H1 (cell line): Measurements from ENCODE around the gene PPP2R2C. TPM values are rescaled to one million over a fixed set of nuclear protein-coding genes. Genes with fewer than 3 reads are reported as not detected.
A peak's percentile ranks its signal among the peaks of the same experiment; 100 is the strongest.

Experiments used
- CTCF ChIA-PET: fragments of 300-600 bp; sonication (Branson Sonifier 250); formaldehyde crosslinking; loops from one replicate; lab custom pipeline; 2021; ENCODE audit not compliant: partially characterized antibody; lab: Charles Lee
- POLR2A ChIA-PET: fragments of 300-600 bp; sonication (Branson Sonifier 250); formaldehyde crosslinking; loops from one replicate; lab custom pipeline; 2021; ENCODE audit warnings: inconsistent platforms; ENCODE audit not compliant: partially characterized antibody; lab: Charles Lee
- DNase-seq, 2 experiments: peaks; one replicate each; pipeline versions ENCODE4 v3.0.0 to v3.0.0-alpha.2; 2010 to 2022; ENCODE audit warnings: low spot score in 2 of 2, low read depth in 1 of 2, mixed read lengths in 1 of 2
- FAIRE-seq: peaks from 2 replicates; lab custom pipeline; 2011; peaks lifted over from hg19 to GRCh38; lab: Jason Lieb, UNC
- H2AFZ ChIP-seq: 2 replicates; pipeline ENCODE4 v1.8.1; 2012; ENCODE audit warnings: low read length, inconsistent platforms
- H2AK5ac ChIP-seq: 2 replicates; pipeline ENCODE4 v1.6.1; 2013; ENCODE audit warnings: low read depth, low read length
- H2BK120ac ChIP-seq: replicated peaks from 2 replicates; pipeline ENCODE3; 2013; ENCODE audit warnings: low read depth, low read length, inconsistent platforms
- H2BK12ac ChIP-seq: 2 replicates; pipeline ENCODE4 v1.6.1; 2013; ENCODE audit warnings: low read depth, low read length
- H2BK15ac ChIP-seq: 2 replicates; pipeline ENCODE4 v1.6.1; 2013; ENCODE audit warnings: low read length
- H2BK20ac ChIP-seq: 2 replicates; pipeline ENCODE4 v1.6.1; 2013; ENCODE audit warnings: low read length
- H2BK5ac ChIP-seq: 2 replicates; pipeline ENCODE4 v1.6.1; 2013; ENCODE audit warnings: low read depth, low read length
- H3K14ac ChIP-seq: 2 replicates; pipeline ENCODE4 v1.6.1; 2013; ENCODE audit warnings: inconsistent platforms; ENCODE audit not compliant: insufficient read length
- H3K18ac ChIP-seq: 2 replicates; pipeline ENCODE4 v1.6.1; 2013; ENCODE audit warnings: low read length; ENCODE audit errors: extremely low read depth
- H3K23ac ChIP-seq: 2 replicates; pipeline ENCODE4 v1.6.1; 2013; ENCODE audit warnings: inconsistent platforms; ENCODE audit not compliant: insufficient read length
- H3K23me2 ChIP-seq: 2 replicates; pipeline ENCODE4 v1.6.1; 2013; ENCODE audit warnings: low read depth, low read length
- H3K27ac ChIP-seq: 2 replicates; pipeline ENCODE4 v1.6.1; 2011; ENCODE audit warnings: low read depth, low read length, inconsistent platforms
- H3K27me3 ChIP-seq, 4 experiments: replicated peaks in 1 of 4; 1 replicate in 1 of 4; 2 replicates in 3 of 4; pipeline versions ENCODE4 v1.6.1 to v1.8.1; 2011 to 2013; ENCODE audit warnings: low read length in 3 of 4, mild to moderate bottlenecking in 3 of 4, inconsistent platforms in 2 of 4, mixed read lengths in 2 of 4, moderate library complexity in 1 of 4; ENCODE audit not compliant: control insufficient read depth in 3 of 4, insufficient read depth in 3 of 4; ENCODE audit errors: extremely low read depth in 1 of 4
- H3K36me3 ChIP-seq, 4 experiments: 2 replicates each; pipeline versions ENCODE4 v1.6.1 to v1.8.1; 2011 to 2013; ENCODE audit warnings: mild to moderate bottlenecking in 4 of 4, low read length in 3 of 4, moderate library complexity in 2 of 4, control low read depth in 1 of 4, inconsistent platforms in 1 of 4; ENCODE audit not compliant: insufficient read depth in 4 of 4, control insufficient read depth in 2 of 4
- H3K4ac ChIP-seq: replicated peaks from 2 replicates; pipeline ENCODE3; 2013; ENCODE audit warnings: low read length, low read depth, mixed read lengths, inconsistent platforms; ENCODE audit not compliant: insufficient read length
- H3K4me1 ChIP-seq, 4 experiments: replicated peaks in 1 of 4; 1 replicate in 1 of 4; 2 replicates in 3 of 4; pipeline versions ENCODE4 v1.6.1 to v1.8.1; 2011 to 2013; ENCODE audit warnings: low read length in 3 of 4, inconsistent platforms in 2 of 4, mixed read lengths in 1 of 4; ENCODE audit not compliant: insufficient read depth in 4 of 4, control insufficient read depth in 3 of 4
- H3K4me2 ChIP-seq, 2 experiments: 2 replicates each; pipeline versions ENCODE4 v1.6.1 to v1.8.1; 2011 to 2013; ENCODE audit warnings: low read depth in 2 of 2, low read length in 2 of 2, control low read depth in 1 of 2, inconsistent platforms in 1 of 2, mild to moderate bottlenecking in 1 of 2; ENCODE audit not compliant: insufficient read depth in 1 of 2
- H3K4me3 ChIP-seq, 4 experiments: fragments of 200-600, 300-600 bp in 1 of 4; sonication (generic), shearing (Covaris generic), sonication (Bioruptor Twin) in 1 of 4; 2 replicates each; pipeline versions ENCODE4 v1.5.1 to v1.8.1; 2011 to 2016; ENCODE audit warnings: low read length in 4 of 4, low read depth in 3 of 4, control low read depth in 2 of 4, inconsistent platforms in 2 of 4, mild to moderate bottlenecking in 2 of 4, mixed read lengths in 1 of 4, moderate library complexity in 1 of 4; ENCODE audit not compliant: insufficient read depth in 2 of 4; ENCODE audit errors: extremely low read depth in 1 of 4
- H3K56ac ChIP-seq: replicated peaks from 2 replicates; pipeline ENCODE3; 2013; ENCODE audit warnings: low read depth, mild to moderate bottlenecking, mixed read lengths, low read length, inconsistent platforms; ENCODE audit not compliant: insufficient read length
- H3K79me1 ChIP-seq: 2 replicates; pipeline ENCODE4 v1.6.1; 2013; ENCODE audit warnings: low read depth, low read length, control low read depth
- H3K79me2 ChIP-seq, 2 experiments: 2 replicates each; pipeline versions ENCODE4 v1.6.1 to v1.8.1; 2012 to 2013; ENCODE audit warnings: low read length in 2 of 2, mild to moderate bottlenecking in 2 of 2, inconsistent platforms in 1 of 2; ENCODE audit not compliant: insufficient read depth in 2 of 2, control insufficient read depth in 1 of 2
- H3K9ac ChIP-seq, 4 experiments: replicated peaks in 1 of 4; 1 replicate in 1 of 4; 2 replicates in 3 of 4; pipeline versions ENCODE4 v1.6.1 to v1.8.1; 2011 to 2013; ENCODE audit warnings: low read depth in 3 of 4, low read length in 3 of 4, control low read depth in 2 of 4, mild to moderate bottlenecking in 2 of 4, moderate library complexity in 2 of 4, inconsistent platforms in 1 of 4; ENCODE audit errors: extremely low read depth in 1 of 4
- H3K9me3 ChIP-seq, 2 experiments: 2 replicates each; pipeline versions ENCODE4 v1.6.1 to v1.8.1; 2012 to 2013; ENCODE audit warnings: mild to moderate bottlenecking in 2 of 2, moderate library complexity in 2 of 2, control low read depth in 1 of 2, inconsistent platforms in 1 of 2, low read depth in 1 of 2, low read length in 1 of 2, mixed read lengths in 1 of 2; ENCODE audit not compliant: insufficient read depth in 2 of 2
- H4K20me1 ChIP-seq, 2 experiments: replicated peaks in 1 of 2; 2 replicates each; pipeline versions ENCODE3 to v1.8.1; 2011 to 2013; ENCODE audit warnings: inconsistent platforms in 2 of 2, low read length in 2 of 2, mild to moderate bottlenecking in 1 of 2; ENCODE audit not compliant: insufficient read depth in 2 of 2, control insufficient read depth in 1 of 2
- H4K5ac ChIP-seq: 2 replicates; pipeline ENCODE4 v1.6.1; 2013; ENCODE audit warnings: low read length, low read depth, mixed read lengths, inconsistent platforms; ENCODE audit not compliant: insufficient read length
- H4K8ac ChIP-seq: 2 replicates; pipeline ENCODE4 v1.8.0; 2013; ENCODE audit warnings: mild to moderate bottlenecking, moderate library complexity, low read length, inconsistent platforms; ENCODE audit not compliant: insufficient read depth; ENCODE audit errors: extremely low read depth
- H4K91ac ChIP-seq: replicated peaks from 2 replicates; pipeline ENCODE3; 2013; ENCODE audit warnings: low read length, mixed read lengths, inconsistent platforms; ENCODE audit not compliant: insufficient read length
- EP300 ChIP-seq, 2 experiments: IDR thresholded peaks; 1 replicate in 1 of 2; 2 replicates in 1 of 2; pipeline ENCODE4 v1.6.1; 2011 to 2012; ENCODE audit warnings: low read depth in 2 of 2, low read length in 2 of 2, mild to moderate bottlenecking in 2 of 2, borderline replicate concordance in 1 of 2, inconsistent platforms in 1 of 2, moderate library complexity in 1 of 2
- HDAC2 ChIP-seq, 2 experiments: fragments of 300-600 bp in 1 of 2; sonication (generic) in 1 of 2; IDR thresholded peaks; 2 replicates each; pipeline ENCODE4 v1.6.1; 2011 to 2012; ENCODE audit warnings: low read depth in 2 of 2, low read length in 2 of 2, mild to moderate bottlenecking in 2 of 2, moderate library complexity in 2 of 2, borderline replicate concordance in 1 of 2, inconsistent platforms in 1 of 2
- PHF8 ChIP-seq: fragments of 200-600 bp; sonication (generic); conservative IDR thresholded peaks from 2 replicates; pipeline ENCODE4 v1.7.1; 2012; ENCODE audit warnings: low read depth, mild to moderate bottlenecking, inconsistent platforms, low read length, moderate library complexity
- POLR2A ChIP-seq, 2 experiments: IDR thresholded peaks; 1 replicate in 1 of 2; 2 replicates in 1 of 2; pipeline ENCODE4 v1.6.1; 2011; ENCODE audit warnings: low read depth in 2 of 2, low read length in 2 of 2, mild to moderate bottlenecking in 2 of 2; ENCODE audit errors: control extremely low read depth in 1 of 2
- RNF2 ChIP-seq: fragments of 200-900, 300-1000 bp; sonication (generic); IDR thresholded peaks from 2 replicates; pipeline ENCODE4 v1.7.1; 2016; ENCODE audit warnings: borderline replicate concordance, low read depth, mild to moderate bottlenecking, antibody characterized with exemption, low read length; ENCODE audit not compliant: poor library complexity, severe bottlenecking; ENCODE audit errors: missing control alignments
- SP4 ChIP-seq: IDR thresholded peaks from 2 replicates; pipeline ENCODE4 v1.6.1; 2012; ENCODE audit warnings: low read length, inconsistent platforms
- SRF ChIP-seq: IDR thresholded peaks from 2 replicates; pipeline ENCODE4 v1.6.1; 2011; ENCODE audit warnings: mild to moderate bottlenecking, low read depth, low read length, moderate library complexity
- TBP ChIP-seq: IDR thresholded peaks from 2 replicates; pipeline ENCODE4 v1.6.1; 2011; ENCODE audit warnings: low read depth, low read length, improper control_type of control experiment
- YY1 ChIP-seq: IDR thresholded peaks from 2 replicates; pipeline ENCODE4 v1.6.1; 2011; ENCODE audit warnings: low read depth, mild to moderate bottlenecking, low read length
- WGBS, 2 experiments: shearing (Covaris generic) in 1 of 2; methylation state at CpG; one replicate each; pipeline versions ENCODE4 v1.1.6 to v1.1.7; 2013 to 2015; ENCODE audit warnings: low lambda C conversion rate in 2 of 2, mixed read lengths in 2 of 2, inconsistent platforms in 1 of 2, low coverage in 1 of 2, missing lambda C conversion rate in 1 of 2; ENCODE audit not compliant: insufficient replicate concordance in 2 of 2, insufficient coverage in 1 of 2, insufficient read length in 1 of 2; ENCODE audit errors: extremely low coverage in 1 of 2, missing lambda C conversion rate in 1 of 2; 5-methylcytosine and 5-hydroxymethylcytosine counted together
- polyA plus RNA-seq, 7 experiments: library from polyadenylated mRNA; depleted of rRNA in 3 of 7; stranded (reverse) in 5 of 7; unstranded in 2 of 7; fragments of >200 nt in 5 of 7; fragments of 200-250 nt in 2 of 7; gene quantifications; 1 replicate in 5 of 7; 2 replicates in 1 of 7; 4 replicates in 1 of 7; pipeline versions ENCODE4 v1.2.1 to v1.2.3, GENCODE V29; 2011 to 2013; ENCODE audit warnings: missing spikeins in 2 of 7, mixed read lengths in 2 of 7
- total RNA-seq: library from RNA; stranded (reverse); fragmentation: NEBNext Ultra II Directional; extraction: Animal tissue kit (Norgen Biotek cat#: 25700); gene quantifications from 2 replicates; pipeline ENCODE4 v1.2.1, GENCODE V29; 2021
- TF ChIP-seq, protein P1 (sequence below): IDR thresholded peaks from 2 replicates; pipeline ENCODE4 v1.6.1; 2012; ENCODE audit warnings: inconsistent platforms

Gene PPP2R2C
- total and polyA plus RNA-seq, 2 of the 8 experiments (the other 6 are each of a cell fraction or from before 2014, with no cell fraction given) = 6.4 TPM

DNA sequence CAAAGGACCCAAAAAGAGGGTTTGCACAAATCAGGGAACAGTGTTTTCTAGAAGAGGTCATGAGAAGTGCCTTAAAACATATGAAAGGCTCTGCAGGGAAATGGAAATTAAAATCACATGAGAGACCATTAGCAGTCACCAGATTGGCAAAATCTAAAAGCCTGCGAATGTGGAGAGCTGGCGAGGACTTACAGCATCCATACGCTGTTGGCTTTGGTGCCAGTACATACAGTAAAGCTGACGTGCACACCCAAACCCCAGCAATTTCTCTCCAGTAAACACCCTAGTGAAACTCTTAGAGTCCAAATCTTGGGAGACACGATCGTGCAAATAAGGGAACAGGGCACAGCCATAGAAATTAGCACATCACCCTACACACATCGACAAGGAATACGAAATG lies 25.4 kb upstream of the PPP2R2C start:
- H3K9me3 ChIP-seq = no peaks in the 10 kb centered on the region
- no peaks in the 10 kb centered on the region for H3K79me2 ChIP-seq
- FAIRE-seq = no peak
- H2BK120ac ChIP-seq = no peak overlapping the region
- no peak overlapping the region for H3K9ac ChIP-seq
- H2BK5ac ChIP-seq = no peak overlapping the region
- H3K18ac ChIP-seq = no peak overlapping the region
- H3K23ac ChIP-seq = no peak overlapping the region
- H4K8ac ChIP-seq = no peak overlapping the region
- H3K4me3 ChIP-seq = no peak overlapping the region
- ChIA-PET POLR2A (no interaction called here), CTCF (interaction anchor here (1.1 to 1.4 kb wide), 2 partner anchors 9 to 24 kb away, joined by 3 to 6 read pairs; no protein-coding TSS in a partner anchor)
- no peak overlapping the region for H3K27ac ChIP-seq
- no peaks in the 10 kb centered on the region for H3K23me2 ChIP-seq
- H2AK5ac ChIP-seq = no peak overlapping the region
- H3K4me2 ChIP-seq = no peak overlapping the region
- no peak overlapping the region for H2BK15ac ChIP-seq
- H3K4ac ChIP-seq = no peak overlapping the region
- peak in 1 of 2 experiments; percentile 7 for DNase-seq
- no peak overlapping the region for H2AFZ ChIP-seq
- no peaks in the 10 kb centered on the region for H4K20me1 ChIP-seq
- H2BK20ac ChIP-seq = no peak overlapping the region
- H3K36me3 ChIP-seq = no peaks in the 10 kb centered on the region
- H4K91ac ChIP-seq = no peak overlapping the region
- peaks cover 0 to 4% (median 0%) of the 10 kb centered on the region in 4 experiments; a peak in 3 of 7 replicates for H3K4me1 ChIP-seq
- no peaks in the 10 kb centered on the region for H3K79me1 ChIP-seq
- no peak overlapping the region for H4K5ac ChIP-seq
- H3K14ac ChIP-seq = no peak overlapping the region
- H3K27me3 ChIP-seq = no peaks in the 10 kb centered on the region; a peak in 1 of 7 replicates
- 90% methylated on average over 8 of the region's 8 CpGs; no CpG with 5 or more reads in 1 of the 2 experiments for WGBS, 2 experiments
- H2BK12ac ChIP-seq = no peak overlapping the region
- no peak overlapping the region for H3K56ac ChIP-seq
- TF ChIP-seq EP300 (IDR thresholded peaks at IDR 0.05; ENCODE audit: borderline replicate concordance in 1 of 2, low read depth in 2 of 2, low read length in 2 of 2) (no peak), PHF8 (no peak), YY1 (no peak), HDAC2 (IDR thresholded peaks at IDR 0.05; ENCODE audit: borderline replicate concordance in 1 of 2, low read depth in 2 of 2, low read length in 2 of 2) (no peak), TBP (no peak), POLR2A (IDR thresholded peaks at IDR 0.05; ENCODE audit: control extremely low read depth in 1 of 2, low read depth in 2 of 2, low read length in 2 of 2) (no peak), RNF2 (no peak), SRF (no peak), SP4 (no peak)
- TF ChIP-seq, protein P1, sequence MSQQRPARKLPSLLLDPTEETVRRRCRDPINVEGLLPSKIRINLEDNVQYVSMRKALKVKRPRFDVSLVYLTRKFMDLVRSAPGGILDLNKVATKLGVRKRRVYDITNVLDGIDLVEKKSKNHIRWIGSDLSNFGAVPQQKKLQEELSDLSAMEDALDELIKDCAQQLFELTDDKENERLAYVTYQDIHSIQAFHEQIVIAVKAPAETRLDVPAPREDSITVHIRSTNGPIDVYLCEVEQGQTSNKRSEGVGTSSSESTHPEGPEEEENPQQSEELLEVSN = no peak
